ENCODE results near the gene TMEM184B.
A peak's percentile ranks its signal among the peaks of the same experiment; 100 is the strongest.

TMEM184B gene

DNA sequence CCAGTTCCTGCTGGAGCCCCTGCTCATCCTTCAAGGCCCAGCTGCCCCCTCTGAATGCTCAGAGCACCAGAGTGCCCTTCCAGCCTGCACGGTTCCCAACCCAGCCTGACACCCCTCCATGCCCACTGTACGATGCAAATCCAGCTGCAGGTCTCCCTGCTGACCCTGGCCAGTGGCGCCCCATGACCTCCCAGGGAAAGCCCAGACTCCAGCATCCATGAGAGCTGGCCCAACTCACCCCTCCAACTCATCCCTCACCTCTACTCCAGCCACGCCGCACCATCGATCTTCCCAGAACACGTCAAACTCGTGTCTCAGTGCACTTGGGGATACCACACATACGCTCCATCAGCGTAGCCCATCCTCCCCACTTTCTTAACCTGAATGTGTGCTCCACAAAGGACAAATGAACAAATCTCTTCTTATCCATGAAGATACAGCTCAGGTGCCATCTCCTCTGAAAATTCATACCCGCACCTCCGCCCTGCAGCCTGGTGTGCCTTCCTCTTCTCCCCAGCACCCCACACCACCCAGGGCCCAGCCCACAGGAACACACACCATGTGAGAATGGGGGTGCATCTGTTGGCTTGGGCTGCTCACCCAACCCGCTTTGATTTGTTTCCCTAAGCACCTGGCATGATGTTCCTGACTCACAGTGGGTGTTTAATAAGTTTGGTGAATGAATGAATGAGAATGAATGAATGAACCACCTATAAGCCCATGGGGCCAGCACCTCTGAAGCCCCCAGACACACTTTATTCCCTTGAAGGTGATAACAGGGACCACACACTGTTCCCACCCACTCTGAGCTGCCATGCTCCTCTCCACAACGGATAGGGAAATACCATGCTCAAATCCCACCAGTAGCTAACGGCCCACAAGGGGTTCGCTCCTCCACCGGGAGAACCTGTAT is 97.3 kb downstream of the TMEM184B start:
- DNase-seq = no peak

GRCh38 chr22:38174626-38175025 is 98.2 kb downstream of the TMEM184B start:
- no peak for DNase-seq

- no peak for DNase-seq
Observed at GRCh38 chr22:38173641-38173906, 99.2 kb downstream of the TMEM184B start.

DNA sequence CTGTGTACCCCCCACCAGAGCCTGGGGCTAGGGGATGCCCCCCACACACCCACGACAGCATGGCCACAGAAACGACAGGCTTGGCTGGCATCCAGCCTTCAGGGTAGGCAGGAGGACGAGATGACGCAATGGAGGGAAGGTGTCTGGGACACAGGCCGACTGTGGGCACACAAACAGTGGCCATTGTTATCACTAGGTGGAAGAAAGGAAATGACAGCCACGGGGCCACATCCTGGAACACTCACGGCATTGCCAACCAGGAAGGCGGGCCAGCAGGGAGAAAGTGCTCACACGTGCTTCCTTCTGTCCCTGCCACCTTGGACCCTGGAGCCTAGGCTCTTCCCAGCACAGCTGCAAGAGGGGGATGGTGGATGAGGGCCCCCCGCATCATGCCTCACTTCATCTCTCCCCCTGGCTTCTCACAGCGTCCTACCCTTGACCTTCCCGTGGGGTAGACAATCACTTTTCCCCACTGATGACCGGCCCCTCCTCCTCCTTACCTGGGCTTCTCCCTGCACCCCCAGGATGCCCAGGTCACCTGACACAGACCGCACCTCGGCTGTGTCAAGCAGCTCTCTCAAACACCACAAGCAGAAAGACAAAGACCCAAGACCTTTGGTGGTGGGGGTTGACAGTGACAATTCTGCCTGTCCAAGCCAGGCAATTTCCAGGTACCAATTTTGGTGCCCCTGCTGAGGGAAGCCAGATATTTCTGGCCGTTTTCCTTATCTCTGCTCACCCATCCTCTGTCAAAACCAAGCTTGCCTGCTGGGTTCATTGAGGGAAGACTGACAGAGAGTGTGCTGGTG is 99.8 kb downstream of the TMEM184B start:
- peak; percentile 81 for DNase-seq

- DNase-seq = no peak
Observed at GRCh38 chr22:38171927-38172831, 100.6 kb downstream of the TMEM184B start.

DNA sequence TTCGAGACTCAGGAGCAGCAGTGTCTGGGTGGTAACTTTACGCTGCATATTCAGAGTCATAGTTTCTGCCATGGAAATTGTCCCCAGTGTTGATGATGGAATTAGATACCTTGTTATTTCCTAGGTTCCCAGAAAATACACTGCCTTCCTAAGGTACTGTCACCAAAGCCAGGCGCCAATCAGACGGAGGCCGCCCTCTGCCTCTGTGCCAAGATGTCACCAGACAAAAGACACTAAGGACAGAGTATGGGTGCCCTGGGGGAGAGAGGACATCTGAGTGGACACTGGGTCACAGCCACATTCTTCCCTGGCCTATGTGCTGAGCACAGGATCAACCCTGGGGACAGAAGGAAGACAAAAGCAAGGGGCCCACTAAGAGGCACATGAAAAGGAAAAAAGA is 102.3 kb downstream of the TMEM184B start:
- no peak for DNase-seq

Data from NCI-H2029 treated with DMSO at 0.1 percent for 48 hours (cell line).